ENCODE results near the gene DNPH1. TPM values are rescaled to one million over a fixed set of nuclear protein-coding genes. Genes with fewer than 3 reads are reported as not detected.
A peak's percentile ranks its signal among the peaks of the same experiment; 100 is the strongest.

The DNPH1 gene
- total and polyA plus RNA-seq, 9 of the 15 experiments (the other 6 are each of a cell fraction or from before 2014, with no cell fraction given) = 7.3 to 300 (median 68.7) TPM

DNA sequence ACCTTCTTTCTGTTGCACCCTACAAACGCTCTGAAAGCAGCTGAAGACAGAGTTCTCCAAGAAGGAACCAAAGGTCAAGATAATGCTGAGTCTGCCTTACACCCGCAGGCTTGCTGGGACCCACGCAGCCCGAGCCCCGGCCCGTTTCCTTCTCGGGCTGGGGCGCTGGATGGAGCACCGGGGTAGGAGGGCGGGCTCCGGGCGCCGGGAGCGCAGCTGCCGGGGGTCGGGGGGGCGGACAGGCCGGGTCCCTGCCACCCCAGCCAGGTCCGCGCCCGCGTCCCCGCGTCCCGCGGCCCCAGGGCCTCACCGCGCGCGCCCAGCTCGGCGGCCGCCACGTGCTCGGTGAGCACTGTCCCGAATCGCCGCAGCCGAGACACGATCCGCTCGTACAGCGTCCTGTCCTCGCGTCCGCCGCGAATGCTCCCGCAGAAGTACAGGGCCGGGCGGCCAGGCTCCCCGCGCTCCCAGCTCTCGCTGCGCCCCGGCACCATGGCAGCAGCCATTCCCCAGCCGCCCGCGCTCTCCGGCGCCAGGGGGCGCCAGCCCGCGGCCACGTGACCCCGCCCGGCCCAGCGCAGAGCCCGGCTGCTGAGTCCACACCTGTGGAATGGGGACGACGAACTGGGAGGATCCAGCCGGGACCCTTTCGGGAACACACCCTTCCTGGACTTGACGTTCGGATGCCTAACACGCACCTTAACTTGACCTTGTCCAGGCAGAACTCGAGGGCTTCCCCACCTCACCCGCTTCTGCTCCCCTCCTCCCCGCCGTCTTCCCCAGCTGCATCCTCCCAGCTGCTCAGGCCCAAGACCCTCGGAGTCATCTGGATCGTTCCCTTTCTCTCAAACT is at the start of gene DNPH1 (continued):
- TF ChIP-seq, protein P1, sequence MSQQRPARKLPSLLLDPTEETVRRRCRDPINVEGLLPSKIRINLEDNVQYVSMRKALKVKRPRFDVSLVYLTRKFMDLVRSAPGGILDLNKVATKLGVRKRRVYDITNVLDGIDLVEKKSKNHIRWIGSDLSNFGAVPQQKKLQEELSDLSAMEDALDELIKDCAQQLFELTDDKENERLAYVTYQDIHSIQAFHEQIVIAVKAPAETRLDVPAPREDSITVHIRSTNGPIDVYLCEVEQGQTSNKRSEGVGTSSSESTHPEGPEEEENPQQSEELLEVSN (IDR thresholded peaks at IDR 0.05; ENCODE audit: borderline replicate concordance in 1 of 2, extremely low read depth in 1 of 2, insufficient read depth in 1 of 2, insufficient read length in 1 of 2, low read depth in 1 of 2, low read length in 1 of 2, poor library complexity in 1 of 2, severe bottlenecking in 1 of 2) = peak; percentile 94 to 97
- TF ChIP-seq PHB (CRISPR knock-in tag; IDR thresholded peaks at IDR 0.05) = 0 out of 2 replicates have a peak, but pooled peaks have one; percentile 17
- TF ChIP-seq, protein P2, sequence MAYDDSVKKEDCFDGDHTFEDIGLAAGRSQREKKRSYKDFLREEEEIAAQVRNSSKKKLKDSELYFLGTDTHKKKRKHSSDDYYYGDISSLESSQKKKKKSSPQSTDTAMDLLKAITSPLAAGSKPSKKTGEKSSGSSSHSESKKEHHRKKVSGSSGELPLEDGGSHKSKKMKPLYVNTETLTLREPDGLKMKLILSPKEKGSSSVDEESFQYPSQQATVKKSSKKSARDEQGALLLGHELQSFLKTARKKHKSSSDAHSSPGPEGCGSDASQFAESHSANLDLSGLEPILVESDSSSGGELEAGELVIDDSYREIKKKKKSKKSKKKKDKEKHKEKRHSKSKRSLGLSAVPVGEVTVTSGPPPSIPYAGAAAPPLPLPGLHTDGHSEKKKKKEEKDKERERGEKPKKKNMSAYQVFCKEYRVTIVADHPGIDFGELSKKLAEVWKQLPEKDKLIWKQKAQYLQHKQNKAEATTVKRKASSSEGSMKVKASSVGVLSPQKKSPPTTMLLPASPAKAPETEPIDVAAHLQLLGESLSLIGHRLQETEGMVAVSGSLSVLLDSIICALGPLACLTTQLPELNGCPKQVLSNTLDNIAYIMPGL (CRISPR knock-in tag; IDR thresholded peaks at IDR 0.05) = peak; percentile 98
- TF ChIP-seq, protein P3, sequence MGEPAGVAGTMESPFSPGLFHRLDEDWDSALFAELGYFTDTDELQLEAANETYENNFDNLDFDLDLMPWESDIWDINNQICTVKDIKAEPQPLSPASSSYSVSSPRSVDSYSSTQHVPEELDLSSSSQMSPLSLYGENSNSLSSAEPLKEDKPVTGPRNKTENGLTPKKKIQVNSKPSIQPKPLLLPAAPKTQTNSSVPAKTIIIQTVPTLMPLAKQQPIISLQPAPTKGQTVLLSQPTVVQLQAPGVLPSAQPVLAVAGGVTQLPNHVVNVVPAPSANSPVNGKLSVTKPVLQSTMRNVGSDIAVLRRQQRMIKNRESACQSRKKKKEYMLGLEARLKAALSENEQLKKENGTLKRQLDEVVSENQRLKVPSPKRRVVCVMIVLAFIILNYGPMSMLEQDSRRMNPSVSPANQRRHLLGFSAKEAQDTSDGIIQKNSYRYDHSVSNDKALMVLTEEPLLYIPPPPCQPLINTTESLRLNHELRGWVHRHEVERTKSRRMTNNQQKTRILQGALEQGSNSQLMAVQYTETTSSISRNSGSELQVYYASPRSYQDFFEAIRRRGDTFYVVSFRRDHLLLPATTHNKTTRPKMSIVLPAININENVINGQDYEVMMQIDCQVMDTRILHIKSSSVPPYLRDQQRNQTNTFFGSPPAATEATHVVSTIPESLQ (CRISPR knock-in tag; IDR thresholded peaks at IDR 0.05) = peak; percentile 50; the same call in 1 of the 2 replicates
- TF ChIP-seq, protein P4, sequence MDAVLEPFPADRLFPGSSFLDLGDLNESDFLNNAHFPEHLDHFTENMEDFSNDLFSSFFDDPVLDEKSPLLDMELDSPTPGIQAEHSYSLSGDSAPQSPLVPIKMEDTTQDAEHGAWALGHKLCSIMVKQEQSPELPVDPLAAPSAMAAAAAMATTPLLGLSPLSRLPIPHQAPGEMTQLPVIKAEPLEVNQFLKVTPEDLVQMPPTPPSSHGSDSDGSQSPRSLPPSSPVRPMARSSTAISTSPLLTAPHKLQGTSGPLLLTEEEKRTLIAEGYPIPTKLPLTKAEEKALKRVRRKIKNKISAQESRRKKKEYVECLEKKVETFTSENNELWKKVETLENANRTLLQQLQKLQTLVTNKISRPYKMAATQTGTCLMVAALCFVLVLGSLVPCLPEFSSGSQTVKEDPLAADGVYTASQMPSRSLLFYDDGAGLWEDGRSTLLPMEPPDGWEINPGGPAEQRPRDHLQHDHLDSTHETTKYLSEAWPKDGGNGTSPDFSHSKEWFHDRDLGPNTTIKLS (IDR thresholded peaks at IDR 0.05; ENCODE audit: borderline replicate concordance, low read depth) = peak; percentile 72
- 0 out of 2 replicates have a peak, but pooled peaks have one; percentile 19 for TF ChIP-seq SAFB (IDR thresholded peaks at IDR 0.05; ENCODE audit: borderline replicate concordance, low read depth, low read length)
- TF ChIP-seq, protein P5, sequence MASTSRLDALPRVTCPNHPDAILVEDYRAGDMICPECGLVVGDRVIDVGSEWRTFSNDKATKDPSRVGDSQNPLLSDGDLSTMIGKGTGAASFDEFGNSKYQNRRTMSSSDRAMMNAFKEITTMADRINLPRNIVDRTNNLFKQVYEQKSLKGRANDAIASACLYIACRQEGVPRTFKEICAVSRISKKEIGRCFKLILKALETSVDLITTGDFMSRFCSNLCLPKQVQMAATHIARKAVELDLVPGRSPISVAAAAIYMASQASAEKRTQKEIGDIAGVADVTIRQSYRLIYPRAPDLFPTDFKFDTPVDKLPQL (IDR thresholded peaks at IDR 0.05; ENCODE audit: extremely low read depth, insufficient read length) = no peak
- 0 out of 2 replicates have a peak, but pooled peaks have one; percentile 6 for TF ChIP-seq PTBP1 (IDR thresholded peaks at IDR 0.05; ENCODE audit: low read depth, low read length)
- TF ChIP-seq ERF (CRISPR knock-in tag; IDR thresholded peaks at IDR 0.05) = 0 out of 2 replicates have a peak, but pooled peaks have one; percentile 70
- peak; percentile 38; the same call in 1 of the 2 replicates for TF ChIP-seq ZNF644 (tag; IDR thresholded peaks at IDR 0.05; ENCODE audit: low read depth)
- no peak for TF ChIP-seq MED1 (CRISPR knock-in tag; IDR thresholded peaks at IDR 0.05; ENCODE audit: borderline replicate concordance)
- peak; percentile 61 for TF ChIP-seq RBM25 (IDR thresholded peaks at IDR 0.05; ENCODE audit: low read depth, low read length, severe bottlenecking)
- TF ChIP-seq ESRRA (IDR thresholded peaks at IDR 0.05; ENCODE audit: borderline replicate concordance, low read depth) = peak; percentile 65; the same call in 1 of the 2 replicates
- TF ChIP-seq, protein P6, sequence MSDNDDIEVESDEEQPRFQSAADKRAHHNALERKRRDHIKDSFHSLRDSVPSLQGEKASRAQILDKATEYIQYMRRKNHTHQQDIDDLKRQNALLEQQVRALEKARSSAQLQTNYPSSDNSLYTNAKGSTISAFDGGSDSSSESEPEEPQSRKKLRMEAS (CRISPR knock-in tag; IDR thresholded peaks at IDR 0.05) = peak; percentile 91
- peak; percentile 97 for TF ChIP-seq MYC (IDR thresholded peaks at IDR 0.05; ENCODE audit: low read depth, low read length)
- TF ChIP-seq MYC (CRISPR knock-in tag; IDR thresholded peaks at IDR 0.05; ENCODE audit: borderline replicate concordance, low read depth) = no peak
- TF ChIP-seq, protein P7, sequence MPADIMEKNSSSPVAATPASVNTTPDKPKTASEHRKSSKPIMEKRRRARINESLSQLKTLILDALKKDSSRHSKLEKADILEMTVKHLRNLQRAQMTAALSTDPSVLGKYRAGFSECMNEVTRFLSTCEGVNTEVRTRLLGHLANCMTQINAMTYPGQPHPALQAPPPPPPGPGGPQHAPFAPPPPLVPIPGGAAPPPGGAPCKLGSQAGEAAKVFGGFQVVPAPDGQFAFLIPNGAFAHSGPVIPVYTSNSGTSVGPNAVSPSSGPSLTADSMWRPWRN (IDR thresholded peaks at IDR 0.05; ENCODE audit: low read depth) = no peak; the same call in 1 of the 2 replicates
